SK-N-SH treated with all-trans-retinoic acid at 6 μM for 48 hours (cell line): ENCODE data around the gene SLC13A3.

Source experiments
- ATAC-seq: fragments of 200-7000 bp; cut with Tn5 transposase; 3 replicates; pipeline ENCODE4 v1.9.1; 2020; ENCODE audit warnings: mild to moderate bottlenecking, moderate library complexity
- BACH2 ChIP-seq: fragments of 250-450 bp; sonication (Bioruptor Pico); IDR thresholded peaks from 2 replicates; pipeline ENCODE4 v1.9.0; 2021; ENCODE audit warnings: mild to moderate bottlenecking, borderline replicate concordance
- CSDC2 ChIP-seq: fragments of 250-450 bp; sonication (Bioruptor Pico); IDR thresholded peaks from 2 replicates; pipeline ENCODE4 v1.5.0; 2020; ENCODE audit warnings: mild to moderate bottlenecking, moderate library complexity
- CSRNP3 ChIP-seq: fragments of 250-450 bp; sonication (Bioruptor Pico); IDR thresholded peaks from 2 replicates; pipeline ENCODE4 v1.5.1; 2021; ENCODE audit warnings: mild to moderate bottlenecking, moderate library complexity
- ESRRG ChIP-seq: fragments of 250-450 bp; sonication (Bioruptor Pico); IDR thresholded peaks from 2 replicates; pipeline ENCODE4 v1.6.1; 2021; ENCODE audit warnings: mild to moderate bottlenecking
- ISL1 ChIP-seq: fragments of 250-450 bp; sonication (Bioruptor Pico); IDR thresholded peaks from 2 replicates; pipeline ENCODE4 v2.1.2; 2022; ENCODE audit warnings: mild to moderate bottlenecking, moderate library complexity
- OSR1 ChIP-seq: fragments of 250-450 bp; sonication (Bioruptor Pico); IDR thresholded peaks from 2 replicates; pipeline ENCODE4 v1.8.0; 2022; ENCODE audit warnings: moderate library complexity, mild to moderate bottlenecking, inconsistent platforms
- POU6F1 ChIP-seq: fragments of 250-450 bp; sonication (Bioruptor Pico); IDR thresholded peaks from 2 replicates; pipeline ENCODE4 v1.8.0; 2021; ENCODE audit warnings: low read depth, mild to moderate bottlenecking, moderate library complexity, borderline replicate concordance
- PPARA ChIP-seq: fragments of 250-450 bp; sonication (Bioruptor Pico); IDR thresholded peaks from 2 replicates; pipeline ENCODE4 v1.5.0; 2020; ENCODE audit warnings: mild to moderate bottlenecking, borderline replicate concordance
- RARB ChIP-seq: fragments of 250-450 bp; sonication (Bioruptor Pico); IDR thresholded peaks from 2 replicates; pipeline ENCODE4 v1.8.0; 2021; ENCODE audit warnings: mild to moderate bottlenecking, moderate library complexity
- SNAI2 ChIP-seq: fragments of 250-450 bp; sonication (Bioruptor Pico); IDR thresholded peaks from 2 replicates; pipeline ENCODE4 v1.5.0; 2020; ENCODE audit warnings: mild to moderate bottlenecking, moderate library complexity
- TCF4 ChIP-seq: fragments of 250-450 bp; sonication (Bioruptor Pico); IDR thresholded peaks from 2 replicates; pipeline ENCODE4 v1.8.0; 2021; ENCODE audit warnings: mild to moderate bottlenecking, moderate library complexity, borderline replicate concordance
- TOX ChIP-seq: fragments of 250-450 bp; sonication (Bioruptor Pico); IDR thresholded peaks from 2 replicates; pipeline ENCODE4 v1.8.0; 2021; ENCODE audit warnings: mild to moderate bottlenecking, moderate library complexity, borderline replicate concordance
- TSHZ2 ChIP-seq: fragments of 250-450 bp; sonication (Bioruptor Pico); IDR thresholded peaks from 2 replicates; pipeline ENCODE4 v1.5.0; 2020; ENCODE audit warnings: mild to moderate bottlenecking, moderate library complexity
- ZC3H10 ChIP-seq: fragments of 250-450 bp; sonication (Bioruptor Pico); IDR thresholded peaks from 2 replicates; pipeline ENCODE4 v1.5.1; 2021; ENCODE audit warnings: mild to moderate bottlenecking, moderate library complexity
- ZFP30 ChIP-seq: fragments of 450-650 bp; formaldehyde crosslinking; IDR thresholded peaks from 2 replicates; pipeline ENCODE4 v1.5.0; 2022; ENCODE audit warnings: mild to moderate bottlenecking, moderate library complexity
- ZNF70 ChIP-seq: fragments of 450-650 bp; formaldehyde crosslinking; IDR thresholded peaks from 2 replicates; pipeline ENCODE4 v1.5.0; 2020; ENCODE audit warnings: mild to moderate bottlenecking, moderate library complexity
- ZNF8 ChIP-seq: fragments of 450-650 bp; formaldehyde crosslinking; IDR thresholded peaks from 2 replicates; pipeline ENCODE4 v1.5.0; 2020; ENCODE audit warnings: mild to moderate bottlenecking, moderate library complexity

Gene SLC13A3

GRCh38 chr20:46562373-46563169 lies 88.7 kb downstream of the SLC13A3 start (continued):
- TF ChIP-seq ZNF70, result no peak
- TF ChIP-seq TCF4 (CRISPR knock-in tag), result no peak
- no peak for TF ChIP-seq ISL1 (CRISPR knock-in tag)
- no peak for TF ChIP-seq CSDC2 (CRISPR knock-in tag)
- no peak for TF ChIP-seq POU6F1
- no peak for TF ChIP-seq ZNF8 (CRISPR knock-in tag)

GRCh38 chr20:46562009-46562372 lies 89.3 kb downstream of the SLC13A3 start:
- ATAC-seq, result no peak
- TF ChIP-seq CSDC2 (CRISPR knock-in tag) (no peak), TCF4 (CRISPR knock-in tag) (no peak), BACH2 (CRISPR knock-in tag) (no peak), CSRNP3 (no peak), POU6F1 (no peak), ZC3H10 (CRISPR knock-in tag) (no peak), SNAI2 (CRISPR knock-in tag) (no peak), ESRRG (CRISPR knock-in tag) (no peak), RARB (no peak), OSR1 (CRISPR knock-in tag) (no peak), ZNF8 (CRISPR knock-in tag) (no peak), TOX (CRISPR knock-in tag) (no peak), ZFP30 (CRISPR knock-in tag) (no peak), TSHZ2 (CRISPR knock-in tag) (no peak), PPARA (no peak)

GRCh38 chr20:46559685-46560440 lies 91.4 kb downstream of the SLC13A3 start:
- no peak for ATAC-seq
- TF ChIP-seq RARB, result no peak

GRCh38 chr20:46559001-46559400 lies 92.3 kb downstream of the SLC13A3 start:
- ATAC-seq, result no peak
- TF ChIP-seq OSR1 (CRISPR knock-in tag) (no peak), ZC3H10 (CRISPR knock-in tag) (no peak)

- peak; percentile 32; the same call in 2 of the 3 replicates for ATAC-seq
- no peak for TF ChIP-seq RARB
Observed at GRCh38 chr20:46558511-46558959, 92.7 kb downstream of the SLC13A3 start.
